Suppressor macrophage treated with lipopolysaccharide for 1 hour (primary cell): ENCODE data around the gene RAD51C.
"Not testable (repeated sequence)": the region's sequence is repeated elsewhere in the genome, so short reads cannot be mapped to it uniquely, and the experiment has no call there.

ENCODE experiments used
- DNase-seq, 3 donors: peaks; one replicate each; pipeline ENCODE4 v3.0.0-alpha.2; 2020 to 2022

RAD51C gene

GRCh38 chr17:58747674-58748073 is 55.3 kb downstream of the RAD51C start:
- DNase-seq = no peak

DNA sequence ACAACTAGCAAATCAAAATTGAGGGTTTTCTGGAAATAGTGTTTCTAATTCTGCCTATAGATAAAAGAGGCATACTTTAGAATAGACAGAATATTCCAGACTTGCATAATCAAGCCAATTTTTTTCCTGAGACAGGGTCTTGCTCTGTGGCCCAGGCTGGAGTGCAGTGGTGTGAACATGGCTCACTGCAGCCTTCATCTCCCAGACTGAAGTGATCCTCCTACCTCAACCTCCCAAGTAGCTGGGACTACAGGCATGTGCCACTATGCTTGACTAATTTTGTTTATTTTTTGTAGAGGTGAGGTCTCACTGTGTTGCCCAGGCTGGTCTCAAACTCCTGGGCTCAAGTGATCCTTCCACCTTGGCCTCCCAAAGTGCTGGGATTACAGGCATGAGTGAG is 57.2 kb downstream of the RAD51C start:
- DNase-seq = not testable (repeated sequence)

GRCh38 chr17:58753026-58753425 is 60.6 kb downstream of the RAD51C start:
- no peak for DNase-seq

GRCh38 chr17:58755269-58755576 is 62.8 kb downstream of the RAD51C start:
- no peak for DNase-seq

GRCh38 chr17:58755577-58756245 is 63.3 kb downstream of the RAD51C start, which contains the start of gene PPM1E:
PPM1E (plus strand) TSS chr17:58755854.
- DNase-seq = peak; percentile 24 to 71 (median 44)

DNA sequence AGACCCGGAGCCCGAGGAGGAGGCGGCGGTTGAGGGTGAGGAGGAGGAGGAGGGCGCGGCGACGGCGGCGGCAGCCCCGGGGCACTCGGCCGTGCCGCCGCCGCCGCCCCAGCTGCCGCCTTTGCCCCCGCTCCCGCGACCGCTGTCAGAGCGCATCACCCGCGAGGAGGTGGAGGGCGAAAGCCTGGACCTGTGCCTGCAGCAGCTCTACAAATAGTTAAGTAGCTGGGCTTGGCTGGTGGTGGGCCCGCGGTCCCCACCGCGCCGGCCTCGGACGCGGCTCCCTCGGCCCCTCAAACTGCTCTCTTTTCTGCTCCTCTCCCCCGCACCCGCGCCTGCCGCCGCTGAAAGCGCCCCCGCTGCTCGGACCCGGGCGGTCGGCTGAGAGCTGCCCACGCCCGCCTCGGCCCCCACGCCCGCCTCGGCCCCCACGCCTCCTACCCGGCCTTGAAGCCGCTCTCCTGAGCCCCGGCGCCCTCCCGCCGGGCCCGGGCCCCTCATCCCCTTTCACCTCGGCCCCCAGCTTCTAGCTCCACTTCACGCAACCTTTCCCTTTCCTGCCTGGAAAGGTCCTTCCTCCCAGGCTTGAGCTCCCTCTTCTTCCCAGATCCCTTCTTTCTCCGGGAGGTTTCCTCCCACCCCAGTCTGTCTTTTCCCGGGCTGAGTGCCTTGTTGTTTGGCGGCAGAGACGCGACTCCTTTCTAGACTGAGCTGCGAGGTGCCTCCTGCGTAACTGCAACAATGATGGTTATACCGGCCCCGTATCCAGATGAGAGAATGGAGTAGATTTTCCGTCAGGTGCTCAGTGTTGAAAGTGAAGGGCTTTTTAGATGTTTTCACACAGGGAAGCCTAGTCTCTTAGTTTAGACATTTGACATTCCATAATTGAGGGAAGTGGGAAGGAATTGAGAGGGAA is 64.1 kb downstream of the RAD51C start:
- peak in 2 of 3 donors; percentile 16 to 37 for DNase-seq

DNA sequence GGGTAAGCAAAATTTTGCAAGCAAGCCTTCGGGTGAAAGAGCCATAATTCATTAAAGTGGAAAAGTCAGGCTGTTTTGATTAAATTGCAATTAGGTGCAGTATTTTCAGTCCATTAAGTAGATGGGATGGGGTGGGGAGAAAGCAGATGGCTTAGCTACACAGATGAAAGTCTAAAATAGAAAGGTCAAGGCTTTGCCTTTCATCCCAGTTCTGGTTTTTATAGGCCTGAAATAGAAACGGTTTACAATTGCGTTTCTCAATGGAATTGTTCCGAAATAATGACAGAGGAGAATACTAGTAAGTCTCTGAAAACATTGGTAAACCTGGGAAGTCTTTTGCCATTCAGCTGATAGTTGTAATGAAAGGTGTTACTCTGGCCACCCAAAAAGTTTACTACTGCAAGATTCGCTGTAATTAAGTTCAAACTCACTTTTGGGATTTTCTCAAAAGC is 64.8 kb downstream of the RAD51C start:
- DNase-seq = peak in 1 of 3 donors; percentile 0

DNA sequence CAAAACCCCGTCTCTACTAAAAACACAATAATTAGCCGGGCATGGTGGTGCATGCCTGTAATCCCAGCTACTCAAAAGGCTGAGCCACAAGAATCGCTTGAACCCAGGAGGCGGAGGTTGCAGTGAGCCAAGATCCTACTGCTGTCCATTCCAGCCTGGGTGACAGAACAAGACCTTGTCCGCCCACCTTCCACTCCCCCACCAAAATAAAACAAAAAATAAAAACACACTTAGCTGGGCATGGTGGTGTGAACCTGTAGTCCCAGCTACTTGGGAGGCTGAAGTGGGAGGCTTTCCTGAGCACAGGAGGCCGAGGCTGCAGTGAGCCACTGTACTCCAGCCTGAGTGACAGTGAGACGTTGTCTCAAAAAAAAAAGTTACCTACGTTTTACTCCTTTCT is 66.5 kb downstream of the RAD51C start:
- no peak for DNase-seq

- DNase-seq = no peak
These were observed 67.1 kb downstream of the RAD51C start for GRCh38 chr17:58759522-58759921.

GRCh38 chr17:58760248-58760647 is 67.8 kb downstream of the RAD51C start:
- no peak for DNase-seq

DNA sequence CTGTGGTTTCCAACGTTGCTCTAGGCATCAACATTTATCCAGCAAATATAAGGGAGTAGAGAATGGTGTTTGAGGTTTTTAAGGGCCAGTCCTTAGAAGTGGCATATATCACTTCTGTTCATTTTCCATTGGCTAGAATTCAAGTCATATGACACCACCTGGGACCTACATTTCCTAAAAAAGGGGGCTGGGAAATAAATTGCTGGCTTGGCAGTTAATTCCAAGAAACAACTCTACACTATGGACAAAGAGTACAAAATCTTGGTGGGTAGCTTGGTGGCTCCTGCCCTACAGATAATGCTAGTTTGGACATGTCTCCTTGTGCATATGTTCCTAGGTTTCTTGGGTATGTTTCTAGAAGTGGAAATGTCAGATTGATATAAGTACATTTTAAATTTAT is 70.9 kb downstream of the RAD51C start:
- no peak for DNase-seq

DNA sequence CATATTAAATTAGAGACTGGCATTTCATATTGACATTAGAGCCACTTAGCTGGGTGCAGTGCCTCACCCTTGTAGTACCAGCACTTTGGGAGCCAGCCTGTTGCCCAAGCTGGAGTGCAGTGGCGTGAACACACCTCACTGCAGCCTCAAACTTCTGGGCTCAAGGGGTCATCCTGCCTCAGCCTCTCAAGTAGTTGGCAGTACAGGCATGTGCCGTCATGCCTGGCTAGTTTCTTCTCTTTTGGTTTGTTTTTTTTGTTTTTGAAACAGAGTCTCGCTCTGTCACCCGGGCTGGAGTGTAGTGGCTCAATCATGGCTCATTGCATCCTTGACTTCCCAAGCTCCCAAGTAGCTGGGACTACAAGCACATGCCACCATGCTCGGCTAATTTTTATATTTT is 72.0 kb downstream of the RAD51C start:
- no peak for DNase-seq

- DNase-seq = not testable (repeated sequence)
These were observed 86.1 kb downstream of the RAD51C start for GRCh38 chr17:58778482-58778881.

DNA sequence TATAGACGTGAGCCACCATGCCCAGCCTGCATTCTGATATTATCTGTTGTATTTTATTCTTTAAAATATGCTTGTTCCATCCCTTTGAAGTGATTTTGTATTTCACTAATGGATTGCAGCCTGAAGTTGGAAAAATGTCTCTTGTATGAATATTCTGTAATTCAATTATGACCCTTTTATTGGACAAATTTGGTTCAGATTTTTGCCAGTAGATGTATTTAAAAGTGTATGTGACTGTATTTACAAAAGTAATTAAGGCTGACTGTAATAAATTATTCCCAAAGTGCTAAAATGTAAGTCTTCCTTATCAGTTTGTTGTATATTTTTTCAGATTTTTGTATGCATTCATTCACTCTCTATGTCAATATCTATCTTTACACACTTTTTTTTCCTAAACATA is 87.0 kb downstream of the RAD51C start:
- DNase-seq = no peak

DNA sequence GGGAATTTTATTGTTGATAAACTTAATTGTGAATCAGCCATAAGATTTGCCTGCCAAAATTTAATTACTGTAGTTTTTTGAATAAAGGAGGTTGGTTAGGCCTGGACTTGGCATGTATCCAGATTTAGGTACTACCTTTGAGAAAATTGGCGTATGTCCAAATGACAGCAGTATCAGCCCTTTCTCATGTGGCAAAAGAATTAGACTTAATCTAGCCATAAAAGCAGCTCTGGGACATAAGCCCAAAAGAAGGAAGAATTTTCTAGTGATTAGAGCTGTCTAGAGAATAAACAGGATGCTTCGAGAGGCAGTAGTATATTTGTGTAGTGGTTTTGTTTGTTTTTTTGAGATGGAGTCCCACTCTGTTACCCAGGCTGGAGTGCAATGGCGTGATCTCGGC is 91.0 kb downstream of the RAD51C start:
- DNase-seq = no peak

DNA sequence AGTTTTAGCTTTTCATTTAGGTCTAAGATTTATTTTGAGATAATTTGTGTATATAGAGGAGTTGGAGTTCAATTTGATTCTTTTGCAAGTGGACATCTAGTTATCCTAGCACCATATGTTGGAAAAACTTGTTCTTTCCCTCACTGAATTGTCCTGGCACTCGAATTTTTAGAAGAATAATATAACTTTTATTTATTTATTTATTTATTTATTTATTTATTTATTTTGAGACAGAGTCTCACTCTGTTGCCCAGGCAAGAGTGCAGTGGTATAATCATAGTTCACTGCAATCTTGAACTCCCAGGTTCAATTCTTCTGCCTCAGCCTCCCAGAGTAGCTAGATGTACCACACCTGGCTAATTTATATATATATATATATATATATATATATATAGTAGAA is 92.7 kb downstream of the RAD51C start:
- DNase-seq = no peak
